ENCODE data around the gene THUMPD3. TPM values are rescaled to one million over a fixed set of nuclear protein-coding genes. Genes with fewer than 3 reads are reported as not detected.

Gene THUMPD3
- total RNA-seq, 1 donor from 2014 or later, result 24.4 TPM

DNA sequence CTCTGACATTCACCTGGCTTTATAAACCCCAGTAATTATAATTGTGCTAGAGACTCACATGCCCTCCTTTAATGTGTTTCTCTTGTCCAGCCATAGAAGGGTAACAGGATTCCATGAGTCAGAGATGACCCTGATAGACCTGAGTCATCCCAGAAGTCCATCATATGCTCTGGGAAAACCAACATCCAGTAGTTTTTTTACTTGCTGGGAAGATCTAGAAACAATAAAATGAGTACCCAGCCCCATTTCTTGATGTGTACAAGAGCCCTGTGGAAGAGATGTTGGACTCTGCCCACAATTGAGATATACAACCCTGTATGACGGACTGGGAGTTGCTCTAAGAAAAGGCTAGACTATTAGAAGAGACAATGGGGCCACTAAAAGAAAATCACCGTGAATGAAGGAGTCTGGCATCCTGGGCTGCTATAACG is 22.4 kb upstream of the THUMPD3 start:
- TF ChIP-seq CTCF (IDR thresholded peaks at IDR 0.05), result no peak
- Histone ChIP-seq H3K4me1 (no peaks in the 10 kb centered on the region), H3K9me3 (no peaks in the 10 kb centered on the region), H3K27ac (no peak overlapping the region), H3K36me3 (no peaks in the 10 kb centered on the region), H3K27me3 (no peaks in the 10 kb centered on the region), H3K4me3 (no peak overlapping the region)
- DNase-seq (ENCODE audit: low spot score in 2 of 2), result no peak
- intact Hi-C loops (cut with DNase I), result no loop called here

- no peak overlapping the region for H3K4me3 ChIP-seq
- no peaks in the 10 kb centered on the region for H3K36me3 ChIP-seq
- no peaks in the 10 kb centered on the region for H3K9me3 ChIP-seq
- no peak for TF ChIP-seq CTCF (IDR thresholded peaks at IDR 0.05)
- no peak for DNase-seq (ENCODE audit: low spot score in 2 of 2)
- H3K27ac ChIP-seq, result no peak overlapping the region
- intact Hi-C loops (cut with DNase I), result no loop called here
- H3K27me3 ChIP-seq, result no peaks in the 10 kb centered on the region
- no peaks in the 10 kb centered on the region for H3K4me1 ChIP-seq
Measured at GRCh38 chr3:9342696-9343095, 20.2 kb upstream of the THUMPD3 start.

- Histone ChIP-seq H3K36me3 (no peaks in the 10 kb centered on the region), H3K4me3 (no peak overlapping the region), H3K4me1 (no peaks in the 10 kb centered on the region), H3K27ac (no peak overlapping the region), H3K27me3 (no peaks in the 10 kb centered on the region), H3K9me3 (no peaks in the 10 kb centered on the region)
- intact Hi-C loops (cut with DNase I), result no loop called here
- no peak for TF ChIP-seq CTCF (IDR thresholded peaks at IDR 0.05)
- DNase-seq (ENCODE audit: low spot score in 2 of 2), result no peak
Measured at GRCh38 chr3:9343115-9343514, 19.7 kb upstream of the THUMPD3 start.

- no peak overlapping the region for H3K27ac ChIP-seq
- no peak for TF ChIP-seq CTCF (IDR thresholded peaks at IDR 0.05)
- no peaks in the 10 kb centered on the region for H3K4me1 ChIP-seq
- no peaks in the 10 kb centered on the region for H3K9me3 ChIP-seq
- intact Hi-C loops (cut with DNase I), result no loop called here
- H3K27me3 ChIP-seq, result no peaks in the 10 kb centered on the region
- H3K36me3 ChIP-seq, result no peaks in the 10 kb centered on the region
- no peak overlapping the region for H3K4me3 ChIP-seq
- DNase-seq (ENCODE audit: low spot score in 2 of 2), result no peak
Measured at GRCh38 chr3:9345041-9345440, 17.8 kb upstream of the THUMPD3 start.

DNA sequence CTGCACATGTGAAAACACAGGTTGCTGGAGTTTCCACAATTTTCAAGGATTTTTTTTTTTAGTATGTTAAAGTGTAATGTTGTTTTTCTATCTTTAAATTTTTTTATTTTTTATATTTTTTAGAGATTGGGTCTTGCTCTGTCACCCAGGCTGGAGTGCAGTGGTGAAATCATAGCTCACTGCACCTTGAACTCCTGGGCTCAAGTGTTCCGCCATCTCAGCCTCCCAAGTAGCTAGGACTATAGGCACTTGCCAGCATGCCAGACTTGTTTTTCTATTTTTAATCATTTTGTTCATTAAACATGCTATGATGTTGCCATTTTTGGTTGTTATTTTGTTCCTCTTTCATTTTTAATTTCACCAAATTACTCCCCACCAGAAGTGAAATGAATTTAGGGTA is 16.7 kb upstream of the THUMPD3 start:
- no peaks in the 10 kb centered on the region for H3K36me3 ChIP-seq
- no peaks in the 10 kb centered on the region for H3K4me1 ChIP-seq
- intact Hi-C loops (cut with DNase I), result no loop called here
- no peak overlapping the region for H3K4me3 ChIP-seq
- no peaks in the 10 kb centered on the region for H3K9me3 ChIP-seq
- TF ChIP-seq CTCF (IDR thresholded peaks at IDR 0.05), result no peak
- DNase-seq (ENCODE audit: low spot score in 2 of 2), result no peak
- H3K27ac ChIP-seq, result no peak overlapping the region
- no peaks in the 10 kb centered on the region for H3K27me3 ChIP-seq

DNA sequence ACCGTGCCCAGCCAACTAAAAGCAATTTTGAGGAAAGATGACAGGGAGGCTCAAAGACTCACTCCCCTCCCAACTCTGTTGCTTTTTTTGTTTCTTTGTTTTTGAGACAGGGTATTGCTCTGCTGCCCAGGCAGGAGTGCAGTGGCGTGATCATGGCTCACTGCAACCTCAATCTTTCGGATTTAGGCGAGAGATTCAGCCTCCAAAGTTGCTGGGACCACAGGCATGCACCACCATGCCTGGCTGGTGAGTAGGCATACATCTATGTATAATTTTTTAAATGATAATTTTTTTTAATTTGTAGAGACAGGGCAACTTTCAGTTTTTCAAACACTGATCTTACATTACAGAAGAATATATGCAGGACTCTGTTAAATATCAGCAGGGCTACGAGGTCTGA is 15.8 kb upstream of the THUMPD3 start:
- H3K27me3 ChIP-seq, result no peaks in the 10 kb centered on the region
- H3K9me3 ChIP-seq, result no peaks in the 10 kb centered on the region
- no peak overlapping the region for H3K27ac ChIP-seq
- intact Hi-C loops (cut with DNase I), result no loop called here
- no peak for DNase-seq (ENCODE audit: low spot score in 2 of 2)
- no peak overlapping the region for H3K4me3 ChIP-seq
- H3K36me3 ChIP-seq, result no peaks in the 10 kb centered on the region
- H3K4me1 ChIP-seq, result no peaks in the 10 kb centered on the region
- no peak for TF ChIP-seq CTCF (IDR thresholded peaks at IDR 0.05)

Data from ascending aorta (tissue), 2 donors.